T-helper 9 cell (primary cell): ENCODE results near the gene HOXD8.
A peak's percentile ranks its signal among the peaks of the same experiment; 100 is the strongest.

ENCODE experiments used
- DNase-seq: peaks from one replicate; pipeline ENCODE4 v3.0.0-alpha.2; 2020

Gene HOXD8

GRCh38 chr2:176117162-176117822, 12.2 kb upstream of the HOXD8 start:
- DNase-seq: no peak

- no peak for DNase-seq
Observed at GRCh38 chr2:176117823-176118371, 11.6 kb upstream of the HOXD8 start.

- DNase-seq: no peak
Observed at GRCh38 chr2:176118601-176119339, 10.7 kb upstream of the HOXD8 start.

- no peak for DNase-seq
Observed at GRCh38 chr2:176120364-176121189, 8.9 kb upstream of the HOXD8 start.

- no peak for DNase-seq
Observed at GRCh38 chr2:176121190-176122051, 8.1 kb upstream of the HOXD8 start.

GRCh38 chr2:176122052-176122682, 7.3 kb upstream of the HOXD8 start:
- no peak for DNase-seq

GRCh38 chr2:176122683-176123410, 6.7 kb upstream of the HOXD8 start, which contains the start of gene HOXD9:
TSS of gene HOXD9 (plus strand) at chr2:176122719. CDS start at chr2:176122769, 50 bp downstream.
- DNase-seq: no peak

GRCh38 chr2:176123411-176124109, 5.9 kb upstream of the HOXD8 start:
- DNase-seq: no peak

GRCh38 chr2:176124110-176124946, 5.2 kb upstream of the HOXD8 start:
- no peak for DNase-seq

GRCh38 chr2:176124947-176125771, 4.3 kb upstream of the HOXD8 start:
- no peak for DNase-seq

- no peak for DNase-seq
Observed at GRCh38 chr2:176125772-176126054, 3.8 kb upstream of the HOXD8 start.

GRCh38 chr2:176126929-176127773, 2.4 kb upstream of the HOXD8 start:
- DNase-seq: peak; percentile 75

GRCh38 chr2:176127774-176128072, 1.8 kb upstream of the HOXD8 start:
- no peak for DNase-seq

GRCh38 chr2:176128172-176128981, 1.1 kb upstream of the HOXD8 start:
- DNase-seq: no peak

- DNase-seq: no peak
Observed at GRCh38 chr2:176129813-176130146, 275 bp downstream of the HOXD8 start.

GRCh38 chr2:176130147-176130956, 847 bp downstream of the HOXD8 start:
- no peak for DNase-seq
